NCI-H1105 (cell line): ENCODE results near the gene PIGBOS1.
"Not testable (repeated sequence)": the region's sequence is repeated elsewhere in the genome, so short reads cannot be mapped to it uniquely, and the experiment has no call there.

Experiments
- DNase-seq: peaks from one replicate; lab custom pipeline; 2025; lab: John Stamatoyannopoulos, UW

Gene PIGBOS1

GRCh38 chr15:55290528-55291057, 28.3 kb downstream of the PIGBOS1 start:
- peak; percentile 19 for DNase-seq

DNA sequence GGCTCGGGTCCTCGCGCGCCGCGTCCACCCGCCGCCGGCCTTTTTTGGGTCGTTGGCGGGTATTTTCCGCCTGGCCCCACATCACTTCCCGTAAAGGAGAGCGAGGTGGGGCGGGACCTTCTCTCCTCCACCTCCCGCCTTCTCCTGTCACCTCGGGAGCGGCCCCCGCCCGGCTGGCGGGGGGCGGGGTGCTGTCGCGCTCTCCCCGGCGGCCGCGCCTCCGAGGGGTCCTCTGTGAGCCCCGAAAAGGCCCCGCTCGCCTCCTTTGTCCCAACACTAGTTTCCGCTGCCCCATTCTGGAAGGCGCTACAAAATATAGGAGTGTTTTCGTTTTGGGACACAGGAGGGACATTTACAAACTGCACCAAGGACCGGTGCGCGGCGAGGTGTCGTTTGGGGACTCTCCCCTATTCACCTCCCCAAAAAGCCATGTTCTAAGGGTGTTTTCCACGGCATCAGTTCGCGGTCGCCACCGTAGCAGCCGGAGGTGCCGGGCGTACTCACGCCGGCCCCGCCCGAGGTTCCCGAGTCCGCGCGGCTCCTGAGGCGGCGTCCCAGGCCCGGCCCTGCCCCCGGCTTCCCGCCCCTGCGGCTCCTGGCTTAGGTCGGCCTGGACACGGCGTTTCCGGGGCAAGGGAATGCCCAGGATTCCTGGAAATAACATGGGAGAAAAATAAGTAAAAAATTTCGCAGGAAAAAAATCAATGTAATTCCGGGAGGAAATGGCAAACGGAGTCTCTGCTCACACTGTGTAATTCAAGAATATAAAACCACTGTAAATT, 29.0 kb downstream of the PIGBOS1 start, which contains the start of gene RAB27A:
Gene RAB27A (minus strand): TSS at position 68 of the 782 bp plus-strand sequence. CDS start 54,879 bp downstream, outside the sequence.
- peak; percentile 22 for DNase-seq

GRCh38 chr15:55289011-55289745, 29.7 kb downstream of the PIGBOS1 start:
- DNase-seq = no peak

GRCh38 chr15:55288006-55288717, 30.8 kb downstream of the PIGBOS1 start:
- DNase-seq = no peak

- not testable (repeated sequence) for DNase-seq
Observed at GRCh38 chr15:55286442-55287189, 32.3 kb downstream of the PIGBOS1 start.

DNA sequence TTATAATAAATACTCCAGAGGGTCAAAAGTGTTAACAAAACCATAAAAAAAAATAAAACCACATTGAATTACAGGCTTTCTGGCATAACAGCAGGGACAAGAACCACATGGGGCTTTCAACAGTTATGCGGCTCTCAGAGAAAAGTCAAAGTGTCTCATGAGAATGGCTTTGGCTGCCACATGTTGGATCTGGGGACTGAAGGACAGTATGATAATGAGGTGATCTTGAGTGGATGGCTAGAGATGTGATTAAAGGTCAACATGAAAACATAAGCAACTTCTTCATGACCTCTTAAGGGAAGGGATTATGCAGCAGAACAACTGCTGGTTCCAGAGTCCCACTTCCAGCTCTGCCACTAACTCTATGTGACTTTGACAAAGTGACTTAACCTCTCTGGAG, 34.5 kb downstream of the PIGBOS1 start:
- no peak for DNase-seq

GRCh38 chr15:55283379-55284147, 35.4 kb downstream of the PIGBOS1 start:
- no peak for DNase-seq

DNA sequence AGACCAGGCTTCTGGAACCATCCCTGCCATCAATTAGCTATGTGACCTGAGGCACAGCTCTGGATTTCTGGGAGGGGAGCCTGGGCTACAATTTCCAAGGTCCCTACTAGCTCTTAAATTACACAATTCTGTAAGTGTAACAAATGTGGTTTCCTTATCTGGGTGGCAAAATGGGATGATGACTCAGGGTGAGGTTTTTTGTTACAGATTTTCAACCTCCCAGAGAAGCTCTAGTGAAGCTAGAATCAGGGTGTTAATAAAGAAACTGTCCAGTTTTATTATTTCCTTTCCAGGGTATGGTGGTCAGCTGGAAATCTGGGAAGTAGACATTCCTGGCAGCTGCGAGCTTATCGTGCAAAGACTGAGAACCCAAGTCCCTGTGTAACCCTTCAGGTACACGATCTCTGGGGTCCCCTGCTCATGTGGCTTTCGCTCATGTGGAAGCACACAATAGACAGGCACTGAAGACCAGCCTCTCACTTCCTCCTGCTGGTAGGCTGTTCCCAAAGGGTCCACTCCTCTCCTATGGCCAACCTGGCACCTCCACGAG, 36.6 kb downstream of the PIGBOS1 start:
- no peak for DNase-seq

GRCh38 chr15:55281517-55282228, 37.2 kb downstream of the PIGBOS1 start:
- DNase-seq = no peak

DNA sequence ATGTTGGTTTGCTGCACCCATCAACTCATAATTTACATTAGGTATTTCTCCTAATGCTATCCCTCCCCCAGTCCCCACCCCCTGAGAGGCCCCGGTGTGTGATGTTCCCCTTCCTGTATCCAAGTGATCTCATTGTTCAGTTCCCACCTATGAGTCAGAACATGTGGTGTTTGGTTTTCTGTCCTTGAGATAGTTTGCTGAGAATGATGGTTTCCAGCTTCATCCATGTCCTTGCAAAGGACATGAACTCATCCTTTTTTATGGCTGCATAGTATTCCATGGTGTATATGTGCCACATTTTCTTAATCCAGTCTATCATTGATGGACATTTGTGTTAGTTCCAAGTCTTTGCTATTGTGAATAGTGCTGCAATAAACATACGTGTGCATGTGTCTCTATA, 38.3 kb downstream of the PIGBOS1 start:
- not testable (repeated sequence) for DNase-seq

GRCh38 chr15:55279746-55280351, 39.1 kb downstream of the PIGBOS1 start:
- DNase-seq = no peak

DNA sequence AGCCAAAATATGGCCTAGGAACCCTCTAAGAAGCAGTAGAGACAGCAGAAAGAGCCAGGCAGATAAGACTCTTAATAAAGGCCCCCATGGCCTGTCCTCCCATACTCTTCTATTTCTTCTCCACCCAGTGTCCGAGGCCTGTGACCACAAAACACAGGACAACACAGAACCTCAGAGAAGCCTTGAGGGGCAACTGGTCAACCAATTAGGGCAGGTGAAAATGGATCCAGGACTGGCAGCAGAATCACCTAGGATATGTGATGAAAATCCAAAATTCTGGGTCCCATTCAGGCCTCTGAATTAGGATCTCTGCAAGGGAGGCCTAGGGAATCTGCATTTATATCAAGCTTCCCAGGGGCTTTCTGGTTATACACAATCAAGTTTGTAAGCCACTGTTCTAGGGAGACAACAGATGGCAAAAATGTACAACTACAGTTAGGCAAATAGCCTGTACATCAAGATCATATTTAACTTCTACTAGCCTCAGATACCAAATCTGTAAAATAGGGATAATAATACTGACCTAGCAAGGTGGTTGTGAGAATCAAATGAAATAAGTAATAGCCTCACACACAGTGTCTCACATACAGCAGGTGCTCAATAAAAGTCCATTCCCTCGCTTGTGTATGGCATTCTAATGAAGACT, 39.7 kb downstream of the PIGBOS1 start:
- DNase-seq = no peak

- no peak for DNase-seq
Observed at GRCh38 chr15:55277715-55278114, 41.2 kb downstream of the PIGBOS1 start.

DNA sequence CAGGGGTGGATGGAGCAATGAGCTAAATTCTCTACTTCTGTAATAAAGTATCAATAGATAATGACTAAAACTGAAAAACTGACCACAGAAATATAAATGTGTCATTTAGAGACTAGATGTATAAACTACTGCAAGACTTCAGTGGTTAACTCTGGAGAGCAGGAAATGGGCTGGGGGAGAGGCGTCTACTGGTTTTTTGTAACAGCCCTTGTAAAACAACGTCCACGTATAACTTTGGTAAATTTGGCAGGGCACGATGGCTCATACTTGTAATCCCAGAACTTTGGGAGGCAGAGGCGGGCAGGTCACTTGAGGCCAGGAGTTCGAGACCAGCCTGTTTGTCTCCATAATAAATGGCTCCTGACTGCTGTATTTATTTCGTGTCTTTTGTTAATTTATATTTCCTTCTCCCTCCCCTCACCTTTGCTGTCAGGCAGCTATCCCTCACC, 41.8 kb downstream of the PIGBOS1 start:
- DNase-seq = no peak

- no peak for DNase-seq
Observed at GRCh38 chr15:55276324-55276723, 42.6 kb downstream of the PIGBOS1 start.

DNA sequence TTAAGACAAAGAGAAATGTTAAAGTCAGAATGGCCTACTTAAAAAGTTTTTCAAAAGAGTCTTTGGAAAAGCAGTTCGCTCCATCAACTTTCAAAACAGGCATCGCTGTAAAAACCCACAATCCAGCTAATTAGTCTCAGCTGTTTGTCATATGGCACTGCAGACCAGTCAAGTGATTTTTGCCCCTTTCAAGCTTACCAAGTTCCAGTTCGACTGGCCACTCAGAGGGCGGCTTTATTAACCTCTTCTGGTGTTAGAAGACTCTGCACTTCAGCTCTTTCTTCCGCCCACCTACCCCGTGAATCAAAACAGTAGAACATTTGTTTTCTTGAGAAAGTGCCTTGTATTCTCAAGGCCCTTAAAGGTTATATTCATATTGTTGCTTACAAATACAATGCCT, 48.6 kb downstream of the PIGBOS1 start:
- DNase-seq = no peak

- no peak for DNase-seq
Observed at GRCh38 chr15:55268176-55268695, 50.7 kb downstream of the PIGBOS1 start.

GRCh38 chr15:55267401-55268175, 51.3 kb downstream of the PIGBOS1 start:
- DNase-seq = no peak
